Measurements from ENCODE around the gene MARCHF10. TPM values are rescaled to one million over a fixed set of nuclear protein-coding genes. Genes with fewer than 3 reads are reported as not detected.

MARCHF10 gene
- total RNA-seq, 1 donor from 2014 or later = 0.25 TPM

- H3K4me1 ChIP-seq = peaks cover 26% of the 10 kb centered on the region
- no peak for DNase-seq (ENCODE audit: extremely low spot score in 2 of 2)
- H3K27ac ChIP-seq = peak overlapping the region; percentile 81
- no peaks in the 10 kb centered on the region for H3K27me3 ChIP-seq
- no peak for TF ChIP-seq CTCF (IDR thresholded peaks at IDR 0.05)
- no peak for TF ChIP-seq POLR2AphosphoS5 (IDR thresholded peaks at IDR 0.05; ENCODE audit: insufficient read depth in 1 of 2, low read depth in 1 of 2)
- TF ChIP-seq POLR2A (IDR thresholded peaks at IDR 0.05) = no peak
- no peaks in the 10 kb centered on the region for H3K36me3 ChIP-seq
- H3K9me3 ChIP-seq = peaks cover 5% of the 10 kb centered on the region
- intact Hi-C loops (cut with DNase I) = no loop called here
- H3K4me3 ChIP-seq = peak overlapping the region in 1 of 2 donors; percentile 56
These were observed 102.8 kb downstream of the MARCHF10 start for GRCh38 chr17:62705156-62705777.

- Histone ChIP-seq H3K4me3 (peak overlapping the region; percentile 56 to 74), H3K4me1 (peaks cover 26% of the 10 kb centered on the region), H3K36me3 (no peaks in the 10 kb centered on the region), H3K9me3 (peaks cover 5% of the 10 kb centered on the region), H3K27me3 (no peaks in the 10 kb centered on the region), H3K27ac (peak overlapping the region; percentile 81)
- intact Hi-C loops (cut with DNase I) = loop anchor here (5.0 kb wide), 2 partner anchors 263 to 703 kb away; partner anchors contain the start of gene TANC2
- TF ChIP-seq CTCF (IDR thresholded peaks at IDR 0.05) = no peak
- no peak for TF ChIP-seq POLR2A (IDR thresholded peaks at IDR 0.05)
- TF ChIP-seq POLR2AphosphoS5 (IDR thresholded peaks at IDR 0.05; ENCODE audit: insufficient read depth in 1 of 2, low read depth in 1 of 2) = no peak
- DNase-seq (ENCODE audit: extremely low spot score in 2 of 2) = peak in 1 of 2 donors; percentile 96
These were observed 103.6 kb downstream of the MARCHF10 start for GRCh38 chr17:62704381-62704971.

GRCh38 chr17:62703776-62704380 lies 104.2 kb downstream of the MARCHF10 start:
- peak in 2 of 3 experiments; percentile 57 to 83 for TF ChIP-seq CTCF (IDR thresholded peaks at IDR 0.05)
- no peak for TF ChIP-seq POLR2A (IDR thresholded peaks at IDR 0.05)

GRCh38 chr17:62703261-62703775 lies 104.8 kb downstream of the MARCHF10 start:
- no peaks in the 10 kb centered on the region for H3K9me3 ChIP-seq
- intact Hi-C loops (cut with DNase I) = loop anchor here (5.0 kb wide), 2 partner anchors 264 to 704 kb away; partner anchors contain the start of gene TANC2
- peak overlapping the region; percentile 56 to 74 for H3K4me3 ChIP-seq
- no peaks in the 10 kb centered on the region for H3K36me3 ChIP-seq
- peak overlapping the region; percentile 81 for H3K27ac ChIP-seq
- DNase-seq (ENCODE audit: extremely low spot score in 2 of 2) = no peak
- TF ChIP-seq CTCF (IDR thresholded peaks at IDR 0.05) (no peak), POLR2AphosphoS5 (IDR thresholded peaks at IDR 0.05; ENCODE audit: insufficient read depth in 1 of 2, low read depth in 1 of 2) (no peak), POLR2A (IDR thresholded peaks at IDR 0.05) (no peak)
- H3K27me3 ChIP-seq = no peaks in the 10 kb centered on the region
- H3K4me1 ChIP-seq = peaks cover 26% of the 10 kb centered on the region

More at GRCh38 chr17:62703776-62704380, 104.2 kb downstream of the MARCHF10 start:
- Histone ChIP-seq H3K9me3 (peaks cover 5% of the 10 kb centered on the region), H3K4me3 (peak overlapping the region; percentile 56 to 74), H3K36me3 (no peaks in the 10 kb centered on the region), H3K27ac (peak overlapping the region; percentile 81), H3K4me1 (peaks cover 26% of the 10 kb centered on the region), H3K27me3 (no peaks in the 10 kb centered on the region)
- intact Hi-C loops (cut with DNase I) = loop anchor here (5.0 kb wide), 2 partner anchors 263 to 703 kb away; partner anchors contain the start of gene TANC2
- DNase-seq (ENCODE audit: extremely low spot score in 2 of 2) = no peak

Data from vagina (tissue), 2 donors.